ENCODE results near the gene FRMD4A.

The FRMD4A gene

DNA sequence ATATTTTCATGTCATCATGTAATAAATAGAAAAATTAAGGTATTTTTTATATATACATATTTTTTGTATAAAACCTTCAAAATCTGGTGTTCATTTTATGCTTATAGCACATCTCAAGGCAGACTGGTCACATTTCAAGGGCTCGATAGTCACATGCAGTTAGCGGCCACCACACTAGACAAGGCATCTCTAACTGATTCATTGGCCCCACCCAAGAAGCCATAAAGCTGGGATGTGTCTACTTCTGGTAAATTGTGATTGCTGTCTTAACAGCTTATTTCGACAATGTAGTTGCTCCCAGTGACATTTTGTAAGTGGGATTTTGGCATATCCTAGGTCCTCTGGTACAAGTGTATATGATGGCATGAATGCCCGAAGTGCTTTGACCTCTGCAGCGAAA, 168.7 kb downstream of the FRMD4A start:
- no peak for TF ChIP-seq CTCF (IDR thresholded peaks at IDR 0.05; ENCODE audit: low read depth, low read length)
- no peak for DNase-seq (ENCODE audit: extremely low read depth, low read depth)

DNA sequence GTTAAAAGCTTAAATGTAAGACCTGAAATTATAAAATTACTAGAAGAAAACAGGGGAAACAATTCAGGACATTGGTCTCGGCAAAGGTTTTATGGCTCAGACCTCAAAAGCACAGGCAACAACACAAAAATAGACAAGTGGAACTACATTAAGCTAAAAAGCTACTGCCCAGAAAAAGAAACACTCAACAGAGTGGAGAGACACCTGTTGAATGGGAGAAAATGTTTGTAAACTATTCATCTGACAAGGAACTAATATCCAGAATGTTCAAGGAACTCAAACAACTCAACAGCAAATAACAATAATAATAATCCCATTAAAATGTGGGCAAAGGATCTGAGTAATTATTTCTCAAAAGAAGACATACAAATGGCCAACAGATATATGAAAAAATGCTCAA, 170.4 kb downstream of the FRMD4A start:
- TF ChIP-seq CTCF (IDR thresholded peaks at IDR 0.05; ENCODE audit: low read depth, low read length), result no peak
- DNase-seq (ENCODE audit: extremely low read depth, low read depth), result no peak

GRCh38 chr10:14158575-14158974, 172.1 kb downstream of the FRMD4A start:
- TF ChIP-seq CTCF (IDR thresholded peaks at IDR 0.05; ENCODE audit: low read depth, low read length), result no peak
- DNase-seq (ENCODE audit: extremely low read depth, low read depth), result no peak

GRCh38 chr10:14156104-14156503, 174.6 kb downstream of the FRMD4A start:
- no peak for TF ChIP-seq CTCF (IDR thresholded peaks at IDR 0.05; ENCODE audit: low read depth, low read length)
- no peak for DNase-seq (ENCODE audit: extremely low read depth, low read depth)

DNA sequence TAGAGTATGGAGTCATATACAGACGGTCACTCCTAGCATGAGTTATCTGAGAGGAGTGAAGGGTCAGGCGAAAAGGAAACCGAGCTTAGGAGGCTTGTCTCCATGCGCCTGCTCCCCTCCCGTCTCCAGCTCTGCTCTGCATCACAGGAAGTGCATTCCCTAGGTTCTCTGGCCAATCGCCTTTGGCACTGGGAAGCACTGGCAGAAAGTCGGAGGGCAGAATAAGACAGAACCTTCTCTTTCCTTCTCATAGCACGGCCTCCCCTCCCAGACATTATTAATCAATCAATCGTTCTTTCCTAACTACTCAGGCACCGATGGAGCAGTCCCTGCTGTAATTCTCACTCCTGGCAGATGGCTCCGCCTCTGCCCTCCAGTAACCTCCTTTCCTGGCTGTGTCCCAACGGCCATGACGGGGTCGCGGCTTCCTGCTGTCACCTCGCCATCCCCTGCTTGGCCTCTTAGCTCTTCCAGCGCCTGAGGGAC, 177.1 kb downstream of the FRMD4A start:
- no peak for DNase-seq (ENCODE audit: extremely low read depth, low read depth)
- no peak for TF ChIP-seq CTCF (IDR thresholded peaks at IDR 0.05; ENCODE audit: low read depth, low read length)

DNA sequence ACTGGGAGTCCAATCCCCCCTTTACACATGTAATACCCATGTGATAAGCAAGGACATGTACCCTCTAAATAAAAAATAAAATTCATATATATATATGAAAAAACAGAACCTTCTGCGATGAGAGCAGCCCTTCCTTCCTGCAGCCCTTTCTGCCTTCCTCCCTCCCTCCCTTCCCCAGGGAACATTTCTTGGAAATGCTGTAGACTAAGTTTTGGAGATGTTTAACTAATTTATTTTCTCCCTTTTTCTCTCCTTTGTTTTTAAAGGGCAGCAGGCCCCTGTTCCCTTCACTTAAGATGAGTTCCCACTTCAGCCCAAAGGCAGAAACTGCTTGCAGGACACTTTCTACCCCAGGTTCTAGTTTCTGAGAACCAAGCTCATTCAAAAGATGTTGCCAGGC, 179.2 kb downstream of the FRMD4A start:
- TF ChIP-seq CTCF (IDR thresholded peaks at IDR 0.05; ENCODE audit: low read depth, low read length), result no peak
- DNase-seq (ENCODE audit: extremely low read depth, low read depth), result no peak

DNA sequence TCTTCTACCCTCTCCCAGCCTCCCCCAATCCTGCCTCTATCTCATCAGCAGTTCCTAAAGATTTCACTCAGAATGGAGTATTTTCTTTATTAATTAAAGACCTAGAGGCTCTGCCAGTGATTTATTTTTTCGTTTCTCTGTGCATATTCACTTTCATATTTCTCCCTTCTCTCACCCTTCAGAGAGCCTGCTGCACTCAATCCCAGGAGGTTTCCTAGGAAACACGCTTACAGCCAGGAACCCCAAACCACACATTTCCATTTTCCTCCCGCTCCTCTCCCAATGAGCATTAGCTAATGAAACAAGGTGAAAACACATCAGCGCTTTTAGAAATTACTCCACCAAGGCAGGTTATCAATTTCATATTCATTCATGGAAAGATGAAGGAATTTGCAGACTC, 180.2 kb downstream of the FRMD4A start:
- no peak for DNase-seq (ENCODE audit: extremely low read depth, low read depth)
- TF ChIP-seq CTCF (IDR thresholded peaks at IDR 0.05; ENCODE audit: low read depth, low read length), result no peak

All from AG09319 (cell line).